ENCODE measurements around the gene PPEF2.

- TF ChIP-seq CTCF (IDR thresholded peaks at IDR 0.05) = no peak
- no peak for TF ChIP-seq POLR2A (IDR thresholded peaks at IDR 0.05)
Measured at GRCh38 chr4:75920327-75920726, 18.1 kb upstream of the PPEF2 start.
